ENCODE data around the gene KLHL17.
"Not testable (repeated sequence)": the region's sequence is repeated elsewhere in the genome, so short reads cannot be mapped to it uniquely, and the experiment has no call there.

Gene KLHL17

GRCh38 chr1:945688-946556 is 14.5 kb upstream of the KLHL17 start:
- H3K36me3 ChIP-seq (ENCODE audit: insufficient read depth, low read length): peaks cover 74% of the 10 kb centered on the region

DNA sequence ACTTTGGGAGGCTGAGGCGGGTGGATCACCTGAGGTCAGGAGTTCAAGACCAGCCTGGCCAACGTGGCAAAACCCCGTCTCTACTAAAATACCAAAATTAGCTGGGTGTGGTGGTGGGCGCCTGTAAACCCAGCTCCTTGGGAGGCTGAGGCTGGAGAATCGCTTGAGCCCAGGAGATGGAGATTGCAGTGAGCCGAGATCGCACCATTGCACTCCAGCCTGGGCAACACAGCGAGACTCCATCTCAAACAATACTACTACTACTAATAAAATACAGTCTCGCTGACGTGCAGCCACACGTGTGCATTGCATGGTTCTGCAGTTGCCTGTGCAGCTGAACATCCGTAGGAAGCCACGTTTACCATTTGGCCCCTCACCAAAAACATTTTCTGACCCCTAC is 13.6 kb upstream of the KLHL17 start:
- H3K79me2 ChIP-seq (ENCODE audit: insufficient read depth, low read length): not testable (repeated sequence)
- H3K36me3 ChIP-seq (ENCODE audit: insufficient read depth, low read length): peaks cover 83% of the 10 kb centered on the region

More at GRCh38 chr1:945688-946556, 14.5 kb upstream of the KLHL17 start:
- TF ChIP-seq EZH2 (IDR thresholded peaks at IDR 0.05; ENCODE audit: borderline replicate concordance, low read length): no peak
- TF ChIP-seq CTCF (IDR thresholded peaks at IDR 0.05; ENCODE audit: low read length): no peak
- Histone ChIP-seq H2AFZ (ENCODE audit: low read length) (no peak overlapping the region), H3K9me3 (ENCODE audit: low read length) (no peaks in the 10 kb centered on the region), H3K4me2 (ENCODE audit: low read length) (no peak overlapping the region), H3K9ac (ENCODE audit: low read length) (no peak overlapping the region), H3K27ac (ENCODE audit: low read depth, low read length, poor library complexity, severe bottlenecking) (no peak overlapping the region), H3K4me3 (ENCODE audit: low read depth, low read length, poor library complexity, severe bottlenecking) (no peak overlapping the region), H3K79me2 (ENCODE audit: insufficient read depth, low read length) (no peaks in the 10 kb centered on the region), H3K4me1 (ENCODE audit: insufficient read depth, low read length, severe bottlenecking) (peaks cover 7% of the 10 kb centered on the region), H3F3A (ENCODE audit: insufficient read depth, low read length) (no peaks in the 10 kb centered on the region), H3K9me2 (ENCODE audit: low read depth, low read length) (no peaks in the 10 kb centered on the region), H4K20me1 (ENCODE audit: insufficient read depth, low read length) (no peaks in the 10 kb centered on the region), H3K27me3 (ENCODE audit: insufficient read depth, low read length) (peaks cover 4% of the 10 kb centered on the region; the same call in 1 of the 2 replicates)

GRCh38 chr1:947958-948357 is 12.4 kb upstream of the KLHL17 start:
- no peak overlapping the region for H3K4me3 ChIP-seq (ENCODE audit: low read depth, low read length, poor library complexity, severe bottlenecking)
- no peak overlapping the region for H3K27ac ChIP-seq (ENCODE audit: low read depth, low read length, poor library complexity, severe bottlenecking)
- no peaks in the 10 kb centered on the region for H3K4me1 ChIP-seq (ENCODE audit: insufficient read depth, low read length, severe bottlenecking)
- no peak overlapping the region for H3K9ac ChIP-seq (ENCODE audit: low read length)
- no peaks in the 10 kb centered on the region for H4K20me1 ChIP-seq (ENCODE audit: insufficient read depth, low read length)
- no peaks in the 10 kb centered on the region for H3F3A ChIP-seq (ENCODE audit: insufficient read depth, low read length)
- no peak overlapping the region for H3K4me2 ChIP-seq (ENCODE audit: low read length)
- no peaks in the 10 kb centered on the region for H3K79me2 ChIP-seq (ENCODE audit: insufficient read depth, low read length)
- TF ChIP-seq EZH2 (IDR thresholded peaks at IDR 0.05; ENCODE audit: borderline replicate concordance, low read length) (no peak), CTCF (IDR thresholded peaks at IDR 0.05; ENCODE audit: low read length) (no peak)
- no peaks in the 10 kb centered on the region for H3K9me2 ChIP-seq (ENCODE audit: low read depth, low read length)
- no peak overlapping the region for H2AFZ ChIP-seq (ENCODE audit: low read length)
- no peaks in the 10 kb centered on the region for H3K27me3 ChIP-seq (ENCODE audit: insufficient read depth, low read length)
- peaks cover 95% of the 10 kb centered on the region for H3K36me3 ChIP-seq (ENCODE audit: insufficient read depth, low read length)
- no peaks in the 10 kb centered on the region for H3K9me3 ChIP-seq (ENCODE audit: low read length)

More for the DNA sequence above, 13.6 kb upstream of the KLHL17 start:
- not testable (repeated sequence) for H3K9ac ChIP-seq (ENCODE audit: low read length); H3K27me3 ChIP-seq (ENCODE audit: insufficient read depth, low read length); H3K4me1 ChIP-seq (ENCODE audit: insufficient read depth, low read length, severe bottlenecking); H3F3A ChIP-seq (ENCODE audit: insufficient read depth, low read length); H3K9me2 ChIP-seq (ENCODE audit: low read depth, low read length); H3K27ac ChIP-seq (ENCODE audit: low read depth, low read length, poor library complexity, severe bottlenecking); H3K9me3 ChIP-seq (ENCODE audit: low read length); H3K4me3 ChIP-seq (ENCODE audit: low read depth, low read length, poor library complexity, severe bottlenecking); H3K4me2 ChIP-seq (ENCODE audit: low read length); H4K20me1 ChIP-seq (ENCODE audit: insufficient read depth, low read length); H2AFZ ChIP-seq (ENCODE audit: low read length)

DNA sequence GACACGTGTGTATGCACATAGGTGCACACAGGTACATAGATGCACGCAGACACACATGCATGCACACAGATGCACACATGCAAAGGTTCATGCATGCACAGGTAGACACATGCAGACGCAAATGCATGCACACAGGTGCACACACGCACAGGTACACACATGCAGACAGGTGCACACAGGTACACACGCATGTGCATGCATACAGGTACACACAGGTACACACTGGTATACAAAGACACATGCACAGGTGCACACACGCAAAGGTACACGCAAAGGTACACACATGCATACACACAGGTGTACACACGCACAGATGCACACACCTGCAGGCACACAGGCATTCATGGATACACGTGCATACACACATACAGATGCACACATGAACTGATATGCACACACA is 10.1 kb upstream of the KLHL17 start:
- Histone ChIP-seq H3K27me3 (ENCODE audit: insufficient read depth, low read length) (no peaks in the 10 kb centered on the region), H3K79me2 (ENCODE audit: insufficient read depth, low read length) (no peaks in the 10 kb centered on the region), H3K4me2 (ENCODE audit: low read length) (no peak overlapping the region), H3F3A (ENCODE audit: insufficient read depth, low read length) (no peaks in the 10 kb centered on the region), H3K4me1 (ENCODE audit: insufficient read depth, low read length, severe bottlenecking) (no peaks in the 10 kb centered on the region), H3K9me3 (ENCODE audit: low read length) (no peaks in the 10 kb centered on the region), H3K9ac (ENCODE audit: low read length) (no peak overlapping the region), H4K20me1 (ENCODE audit: insufficient read depth, low read length) (no peaks in the 10 kb centered on the region), H2AFZ (ENCODE audit: low read length) (no peak overlapping the region), H3K9me2 (ENCODE audit: low read depth, low read length) (no peaks in the 10 kb centered on the region), H3K27ac (ENCODE audit: low read depth, low read length, poor library complexity, severe bottlenecking) (no peak overlapping the region), H3K36me3 (ENCODE audit: insufficient read depth, low read length) (peaks cover 98% of the 10 kb centered on the region), H3K4me3 (ENCODE audit: low read depth, low read length, poor library complexity, severe bottlenecking) (no peak overlapping the region)
- TF ChIP-seq CTCF (IDR thresholded peaks at IDR 0.05; ENCODE audit: low read length) (no peak), EZH2 (IDR thresholded peaks at IDR 0.05; ENCODE audit: borderline replicate concordance, low read length) (no peak)
